Measurements from ENCODE around the gene ANKRD6.

Gene ANKRD6

DNA sequence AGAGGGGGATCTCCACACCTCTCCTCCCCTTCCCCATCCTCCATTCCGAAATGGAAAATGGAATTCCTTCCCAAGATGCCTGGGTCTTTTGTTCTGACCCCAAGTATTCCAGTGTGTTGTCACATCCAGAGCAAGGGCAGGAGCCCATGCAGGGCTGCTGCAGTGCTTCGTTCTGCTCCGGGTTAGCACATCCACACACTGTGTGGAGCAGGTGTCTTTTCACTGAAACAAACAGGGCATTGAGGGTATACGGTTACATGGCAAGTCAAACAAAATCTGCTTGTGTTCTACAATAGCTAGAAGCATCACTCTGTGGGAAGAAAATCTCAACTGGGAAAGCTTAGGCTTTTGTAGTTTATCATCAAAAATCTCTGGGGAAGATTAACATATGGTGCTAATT lies 148.7 kb downstream of the ANKRD6 start:
- TF ChIP-seq, protein P1, sequence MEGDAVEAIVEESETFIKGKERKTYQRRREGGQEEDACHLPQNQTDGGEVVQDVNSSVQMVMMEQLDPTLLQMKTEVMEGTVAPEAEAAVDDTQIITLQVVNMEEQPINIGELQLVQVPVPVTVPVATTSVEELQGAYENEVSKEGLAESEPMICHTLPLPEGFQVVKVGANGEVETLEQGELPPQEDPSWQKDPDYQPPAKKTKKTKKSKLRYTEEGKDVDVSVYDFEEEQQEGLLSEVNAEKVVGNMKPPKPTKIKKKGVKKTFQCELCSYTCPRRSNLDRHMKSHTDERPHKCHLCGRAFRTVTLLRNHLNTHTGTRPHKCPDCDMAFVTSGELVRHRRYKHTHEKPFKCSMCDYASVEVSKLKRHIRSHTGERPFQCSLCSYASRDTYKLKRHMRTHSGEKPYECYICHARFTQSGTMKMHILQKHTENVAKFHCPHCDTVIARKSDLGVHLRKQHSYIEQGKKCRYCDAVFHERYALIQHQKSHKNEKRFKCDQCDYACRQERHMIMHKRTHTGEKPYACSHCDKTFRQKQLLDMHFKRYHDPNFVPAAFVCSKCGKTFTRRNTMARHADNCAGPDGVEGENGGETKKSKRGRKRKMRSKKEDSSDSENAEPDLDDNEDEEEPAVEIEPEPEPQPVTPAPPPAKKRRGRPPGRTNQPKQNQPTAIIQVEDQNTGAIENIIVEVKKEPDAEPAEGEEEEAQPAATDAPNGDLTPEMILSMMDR (IDR thresholded peaks at IDR 0.05; ENCODE audit: borderline replicate concordance, insufficient read depth, low read depth, low read length), result no peak
- no peak overlapping the region for H3K4me3 ChIP-seq (ENCODE audit: low read depth, low read length)

DNA sequence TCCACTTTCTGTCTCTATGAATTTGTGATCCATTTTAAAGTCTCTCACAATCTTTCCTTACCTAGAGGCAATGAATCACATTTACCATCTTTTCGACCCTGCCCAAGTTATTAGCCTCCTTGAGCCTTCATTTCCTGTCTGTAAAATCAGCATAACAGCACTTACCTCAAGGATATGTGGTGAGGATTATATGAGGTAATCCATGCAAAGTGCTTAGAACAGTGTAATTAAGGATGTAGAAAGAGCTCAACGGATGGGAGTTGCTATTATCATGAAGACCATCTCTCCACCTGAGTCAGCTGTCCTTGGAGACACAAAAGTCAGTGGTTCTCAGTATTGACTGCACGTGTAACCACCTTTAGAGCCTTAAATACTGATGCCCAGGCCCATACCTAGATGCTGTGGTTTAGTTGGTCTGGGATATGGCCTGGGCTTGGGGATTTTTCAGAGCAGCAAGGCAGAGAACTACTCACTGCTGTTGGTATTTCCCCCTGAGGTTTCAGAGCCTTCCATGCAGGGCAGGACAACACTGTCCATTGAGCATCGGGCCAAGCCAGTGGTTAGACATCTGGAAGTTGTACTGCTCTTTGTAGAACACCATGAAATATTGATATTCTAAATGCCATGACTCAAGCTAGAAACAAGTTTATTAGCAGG lies 149.8 kb downstream of the ANKRD6 start:
- TF ChIP-seq, protein P1 (IDR thresholded peaks at IDR 0.05; ENCODE audit: borderline replicate concordance, insufficient read depth, low read depth, low read length), result no peak
- H3K4me3 ChIP-seq (ENCODE audit: low read depth, low read length), result no peak overlapping the region

DNA sequence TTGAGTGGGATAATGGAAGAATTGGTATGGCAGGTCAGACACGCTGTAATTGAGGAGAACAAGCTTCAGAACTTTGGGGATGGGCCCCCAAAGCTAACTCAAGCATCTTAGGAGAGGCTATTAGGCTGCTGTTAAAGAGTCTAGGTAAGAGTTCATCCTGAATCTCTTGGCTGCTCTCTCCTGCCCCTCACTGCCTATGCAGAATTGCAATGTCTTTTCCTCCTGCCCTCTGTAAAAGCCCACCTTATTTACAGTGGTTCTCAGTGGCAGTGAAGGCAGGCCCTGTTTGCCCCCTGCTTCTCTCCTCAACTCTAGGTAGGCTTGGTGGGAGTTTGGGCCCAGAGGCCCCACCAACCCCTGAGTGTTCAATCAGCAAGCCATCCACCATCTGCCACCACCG lies 150.6 kb downstream of the ANKRD6 start:
- H3K4me3 ChIP-seq (ENCODE audit: low read depth, low read length), result no peak overlapping the region
- TF ChIP-seq, protein P1 (IDR thresholded peaks at IDR 0.05; ENCODE audit: borderline replicate concordance, insufficient read depth, low read depth, low read length), result no peak

DNA sequence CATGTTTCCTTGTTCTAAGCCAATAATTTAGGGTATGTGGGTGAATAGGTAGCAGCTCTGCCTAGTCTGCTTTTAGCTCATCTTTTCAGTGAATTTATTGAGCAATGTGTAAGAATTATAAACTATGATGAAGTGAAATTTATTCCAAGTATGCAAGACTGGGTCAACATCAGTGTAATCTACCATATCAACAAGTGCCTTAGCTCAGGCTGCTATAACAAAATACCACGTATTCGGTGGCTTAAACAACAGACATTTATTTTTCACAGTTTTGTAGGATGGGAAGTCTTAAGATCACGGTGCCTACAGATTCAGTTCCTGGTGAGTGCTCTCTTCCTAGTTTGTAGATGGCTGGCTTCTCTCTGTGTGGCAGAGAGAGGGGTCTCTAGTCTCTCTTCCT lies 151.6 kb downstream of the ANKRD6 start:
- TF ChIP-seq, protein P1 (IDR thresholded peaks at IDR 0.05; ENCODE audit: borderline replicate concordance, insufficient read depth, low read depth, low read length), result no peak
- no peak overlapping the region for H3K4me3 ChIP-seq (ENCODE audit: low read depth, low read length)

DNA sequence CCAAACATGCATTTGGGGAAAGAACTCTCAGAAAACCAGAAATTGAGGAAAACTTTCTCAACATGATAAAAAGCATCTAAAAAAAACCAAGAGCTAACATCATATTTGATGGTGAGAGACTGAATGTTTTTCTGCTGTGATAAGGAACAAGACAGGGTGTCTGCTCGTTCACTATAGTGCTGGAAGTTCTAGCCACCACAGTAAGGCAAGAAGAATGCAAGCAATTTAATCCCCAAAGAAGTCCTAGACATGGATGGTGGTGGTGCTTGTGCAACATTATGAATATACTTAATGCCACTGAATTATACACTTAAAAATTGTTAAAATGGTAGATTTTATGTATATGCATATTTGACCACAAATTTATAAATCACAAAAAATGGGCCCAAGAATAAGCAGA lies 152.2 kb downstream of the ANKRD6 start:
- TF ChIP-seq, protein P1 (IDR thresholded peaks at IDR 0.05; ENCODE audit: borderline replicate concordance, insufficient read depth, low read depth, low read length), result no peak

DNA sequence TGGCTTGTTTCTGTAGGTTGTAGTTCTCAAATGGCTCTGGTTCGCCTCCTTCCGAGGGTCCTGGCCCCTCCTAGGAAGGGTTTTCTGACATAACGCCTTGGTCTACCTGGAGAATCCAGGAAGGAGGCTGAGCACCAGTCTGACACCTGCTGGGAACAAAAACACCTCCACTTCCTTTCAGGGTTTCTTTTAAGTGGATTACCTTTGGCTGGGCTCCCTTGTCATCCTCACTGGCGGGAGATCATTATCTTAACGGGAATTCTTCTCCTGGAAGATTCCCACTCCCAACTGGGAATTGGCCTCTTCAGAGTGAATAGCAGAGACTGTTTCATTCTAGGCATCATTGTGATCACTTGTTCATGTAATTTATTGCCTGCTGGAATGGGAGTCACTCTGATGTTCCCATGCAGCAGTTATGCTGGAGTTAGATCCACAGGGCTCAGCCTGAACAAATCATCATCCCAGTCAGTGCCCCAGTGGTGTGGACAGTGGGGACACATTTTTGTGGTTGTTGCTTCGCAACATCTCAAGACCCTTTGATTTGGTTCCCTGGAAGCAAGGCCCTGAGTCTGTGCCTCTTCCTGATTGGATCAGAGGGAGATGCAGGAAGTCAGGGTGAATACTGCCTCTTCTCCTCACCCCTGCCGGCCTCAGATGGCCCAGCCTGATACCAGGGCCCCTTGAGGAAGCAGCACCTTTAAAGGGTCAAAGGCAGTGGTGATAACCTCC lies 156.5 kb downstream of the ANKRD6 start:
- no peak overlapping the region for H3K4me3 ChIP-seq (ENCODE audit: low read depth, low read length)
- TF ChIP-seq, protein P1 (IDR thresholded peaks at IDR 0.05; ENCODE audit: borderline replicate concordance, insufficient read depth, low read depth, low read length), result no peak

More for the DNA sequence above, 152.2 kb downstream of the ANKRD6 start:
- no peak overlapping the region for H3K4me3 ChIP-seq (ENCODE audit: low read depth, low read length)

DNA sequence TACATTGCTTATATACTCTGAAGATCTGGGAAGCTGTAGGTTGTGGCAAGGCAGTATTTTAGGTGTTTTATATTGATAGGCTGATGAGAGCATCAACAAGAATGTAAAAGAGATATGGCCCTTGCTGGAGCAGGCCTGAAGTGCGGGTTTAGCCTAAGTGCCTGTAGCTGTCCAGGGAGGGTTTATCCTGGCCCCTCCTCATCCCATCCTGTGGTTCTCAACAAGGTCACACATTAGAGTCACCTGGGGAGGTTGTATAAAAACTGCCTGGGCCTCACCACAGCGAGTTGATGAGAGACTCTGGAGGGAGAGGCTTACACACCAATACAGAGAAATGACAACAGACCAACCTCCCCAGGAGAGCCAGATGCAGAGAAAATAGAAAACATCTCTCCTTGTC lies 157.2 kb downstream of the ANKRD6 start:
- no peak overlapping the region for H3K4me3 ChIP-seq (ENCODE audit: low read depth, low read length)
- TF ChIP-seq, protein P1 (IDR thresholded peaks at IDR 0.05; ENCODE audit: borderline replicate concordance, insufficient read depth, low read depth, low read length), result no peak

All from GM12875 (cell line).